B cell (primary cell): ENCODE data around the gene RIPOR2.

Source experiments
- CTCF ChIP-seq: fragments of 200-600 bp; IDR thresholded peaks from one replicate; pipeline ENCODE4 v1.8.0; 2022; ENCODE audit warnings: antibody characterized with exemption, mild to moderate bottlenecking
- EZH2 ChIP-seq: IDR thresholded peaks from 2 replicates; pipeline ENCODE4 v1.6.1; 2012; ENCODE audit warnings: borderline replicate concordance, low read depth, mild to moderate bottlenecking, moderate library complexity, low read length; ENCODE audit not compliant: insufficient read depth, poor library complexity, severe bottlenecking

DNA sequence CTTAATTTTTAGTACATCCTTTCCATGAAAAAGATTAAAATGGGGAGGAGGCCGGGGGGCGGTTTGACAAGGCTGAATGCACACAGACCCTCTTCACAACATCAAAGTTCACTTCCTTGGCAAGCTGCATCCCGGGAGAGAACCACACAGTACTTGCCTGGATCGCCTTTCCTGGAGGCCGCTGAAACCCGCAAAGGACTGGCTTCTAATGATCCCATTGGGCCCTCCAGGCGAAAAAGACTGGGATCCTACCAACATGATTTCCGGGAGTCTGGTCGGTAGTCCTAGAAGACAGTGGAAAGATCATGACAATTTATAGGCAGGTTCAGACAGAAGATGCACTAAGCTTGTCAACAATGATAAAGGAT is 60.2 kb downstream of the RIPOR2 start:
- TF ChIP-seq CTCF (no peak), EZH2 (no peak)
